ENCODE results near the gene PACRG.

The PACRG gene

GRCh38 chr6:163335056-163335455 is 607.3 kb downstream of the PACRG start:
- no peak for DNase-seq (ENCODE audit: low read depth)

- no peak for DNase-seq (ENCODE audit: low read depth)
Observed at GRCh38 chr6:163335671-163336545, 608.1 kb downstream of the PACRG start.

- DNase-seq (ENCODE audit: low read depth) = no peak
Observed at GRCh38 chr6:163336961-163337360, 609.2 kb downstream of the PACRG start.

- no peak for DNase-seq (ENCODE audit: low read depth)
Observed at GRCh38 chr6:163337958-163338357, 610.2 kb downstream of the PACRG start.

GRCh38 chr6:163338671-163339405 is 611.1 kb downstream of the PACRG start:
- peak; percentile 56 for DNase-seq (ENCODE audit: low read depth)

- no peak for DNase-seq (ENCODE audit: low read depth)
Observed at GRCh38 chr6:163339466-163339865, 611.7 kb downstream of the PACRG start.

- no peak for DNase-seq (ENCODE audit: low read depth)
Observed at GRCh38 chr6:163340201-163340887, 612.6 kb downstream of the PACRG start.

- no peak for DNase-seq (ENCODE audit: low read depth)
Observed at GRCh38 chr6:163341224-163342061, 613.7 kb downstream of the PACRG start.

GRCh38 chr6:163342571-163343539 is 615.1 kb downstream of the PACRG start:
- no peak for DNase-seq (ENCODE audit: low read depth)

GRCh38 chr6:163343609-163344008 is 615.8 kb downstream of the PACRG start:
- DNase-seq (ENCODE audit: low read depth) = no peak

GRCh38 chr6:163344411-163344810 is 616.6 kb downstream of the PACRG start:
- DNase-seq (ENCODE audit: low read depth) = no peak

- DNase-seq (ENCODE audit: low read depth) = no peak
Observed at GRCh38 chr6:163345931-163346330, 618.2 kb downstream of the PACRG start.

- DNase-seq (ENCODE audit: low read depth) = no peak
Observed at GRCh38 chr6:163346497-163346961, 618.8 kb downstream of the PACRG start.

GRCh38 chr6:163347021-163347446 is 619.3 kb downstream of the PACRG start:
- no peak for DNase-seq (ENCODE audit: low read depth)

GRCh38 chr6:163348789-163349680 is 621.3 kb downstream of the PACRG start:
- DNase-seq (ENCODE audit: low read depth) = no peak

GRCh38 chr6:163349696-163350095 is 621.9 kb downstream of the PACRG start:
- DNase-seq (ENCODE audit: low read depth) = no peak

- no peak for DNase-seq (ENCODE audit: low read depth)
Observed at GRCh38 chr6:163351013-163351412, 623.2 kb downstream of the PACRG start.

GRCh38 chr6:163352011-163352685 is 624.4 kb downstream of the PACRG start:
- no peak for DNase-seq (ENCODE audit: low read depth)

- DNase-seq (ENCODE audit: low read depth) = no peak
Observed at GRCh38 chr6:163352966-163353365, 625.2 kb downstream of the PACRG start.

Measured in GM04503 (cell line).